Spleen (tissue), 7 donors: ENCODE data around the gene NRIP2.

Source experiments
- CTCF ChIP-seq, 11 experiments: fragments of 200-600 bp in 7 of 11; fragments of 450-650 bp in 4 of 11; sonication (generic) in 4 of 11; IDR thresholded peaks in 8 of 11; conservative IDR thresholded peaks in 3 of 11; 1 replicate in 7 of 11; 2 replicates in 4 of 11; pipeline versions ENCODE4 v1.4.0 to v1.8.0; 2016 to 2021; ENCODE audit warnings: antibody characterized with exemption in 11 of 11, inconsistent platforms in 4 of 11, mild to moderate bottlenecking in 1 of 11
- POLR2AphosphoS5 ChIP-seq, 3 donors: sonication (generic); formaldehyde crosslinking; IDR thresholded peaks; one replicate each; pipeline ENCODE4 v1.5.1; 2017; ENCODE audit warnings: antibody characterized with exemption in 3 of 3
- donor health status: DM: no; HTN: no; CAD: no; lungs with moderate emphysema.
- donor health status: DM: no; HTN: no; CAD: no.
- donor health status: DM: no; HTN: no; CAD: no.

- TF ChIP-seq CTCF (IDR thresholded peaks at IDR 0.05 in 8 of 11, conservative IDR thresholded peaks at IDR 0.05 in 3 of 11): peak in 2 of 11 experiments; percentile 12 to 26
- peak; percentile 92 to 97 (median 92) for TF ChIP-seq POLR2AphosphoS5 (IDR thresholded peaks at IDR 0.05)
Measured at GRCh38 chr12:2877047-2877952, 42.5 kb upstream of the NRIP2 start, which contains the start of the genes FOXM1 and RHNO1.
